Skin epidermis (tissue), 12 donors: ENCODE measurements around the gene KLHL3.

Experiments used
- H3K27ac ChIP-seq, 21 experiments: fragments of 200-600 bp; sonication (generic) in 11 of 21; one replicate each; pipeline ENCODE4 v1.5.0; 2020; ENCODE audit warnings: mild to moderate bottlenecking in 3 of 21, inconsistent platforms in 2 of 21, moderate library complexity in 2 of 21
- H3K4me3 ChIP-seq, 7 experiments: fragments of 200-600 bp; sonication (generic) in 2 of 7; one replicate each; pipeline ENCODE4 v1.5.0; 2020; ENCODE audit warnings: inconsistent platforms in 2 of 7, mild to moderate bottlenecking in 2 of 7, moderate library complexity in 1 of 7

The KLHL3 gene

DNA sequence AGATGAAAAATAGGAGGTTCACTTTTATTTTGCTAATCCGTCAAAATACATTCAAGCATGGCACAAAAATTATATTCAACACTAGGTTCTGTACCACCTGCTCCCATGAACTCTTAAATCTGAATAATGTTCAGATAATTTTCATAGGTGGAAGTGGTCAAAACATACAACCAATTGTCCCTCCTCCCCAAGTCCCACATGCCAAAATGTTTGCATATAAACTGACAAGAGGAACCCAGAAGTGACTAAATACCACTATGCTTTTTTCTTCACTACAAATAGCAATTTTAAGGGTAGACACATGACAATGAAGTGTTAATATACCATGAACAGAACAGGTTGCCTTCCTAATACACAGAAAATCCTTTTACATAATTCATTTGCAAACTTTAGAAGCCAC lies 14.5 kb upstream of the KLHL3 start:
- Histone ChIP-seq H3K4me3 (no peak overlapping the region), H3K27ac (no peak overlapping the region)

DNA sequence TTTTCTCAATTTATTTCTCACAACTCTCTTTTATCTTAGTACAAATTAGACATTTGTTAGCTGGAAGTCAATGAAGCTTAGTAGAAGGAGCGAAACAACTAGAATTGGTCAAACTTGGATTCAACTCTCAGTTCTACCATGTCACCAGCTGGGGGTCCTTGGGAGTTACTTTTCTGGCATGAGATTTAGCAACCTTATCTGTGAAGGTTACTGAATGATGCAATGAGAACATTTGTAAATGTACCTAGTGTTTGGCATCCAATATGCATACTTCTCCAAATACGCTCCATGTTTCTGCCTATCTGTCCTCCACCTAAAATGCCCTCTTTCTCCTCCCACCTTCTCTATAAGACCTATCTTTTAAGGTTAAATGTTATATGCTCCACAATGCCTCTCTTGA lies 12.0 kb upstream of the KLHL3 start:
- no peak overlapping the region for H3K27ac ChIP-seq
- no peak overlapping the region for H3K4me3 ChIP-seq

DNA sequence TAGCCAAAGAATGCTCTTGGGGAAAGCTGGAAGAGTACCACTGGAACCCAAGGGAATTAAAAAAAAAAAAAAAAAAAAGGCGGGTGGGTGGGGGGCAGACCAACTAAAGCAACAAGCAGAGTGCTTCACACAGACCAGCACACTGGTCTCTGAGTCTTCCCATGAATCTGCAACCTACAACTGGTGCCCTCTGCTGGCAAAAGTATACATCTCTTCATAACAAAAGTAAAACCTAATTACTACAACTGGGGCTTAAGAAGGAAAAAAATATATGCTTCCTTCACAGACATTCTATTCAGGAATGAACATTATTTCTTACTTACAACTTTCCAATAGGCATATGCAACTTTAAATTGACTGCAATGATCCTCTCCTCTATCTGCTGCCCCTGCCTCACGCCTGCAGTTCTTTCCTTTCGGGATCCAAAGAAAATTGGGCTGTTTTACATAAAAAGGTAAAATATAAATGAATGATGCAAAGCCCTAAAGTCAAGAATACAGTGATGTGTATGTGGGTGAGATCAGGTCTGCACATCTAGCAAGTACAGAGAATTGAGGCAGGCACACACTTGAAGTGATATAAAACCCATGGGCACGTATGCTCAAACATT lies 7.2 kb upstream of the KLHL3 start:
- H3K27ac ChIP-seq = no peak overlapping the region
- H3K4me3 ChIP-seq = no peak overlapping the region

DNA sequence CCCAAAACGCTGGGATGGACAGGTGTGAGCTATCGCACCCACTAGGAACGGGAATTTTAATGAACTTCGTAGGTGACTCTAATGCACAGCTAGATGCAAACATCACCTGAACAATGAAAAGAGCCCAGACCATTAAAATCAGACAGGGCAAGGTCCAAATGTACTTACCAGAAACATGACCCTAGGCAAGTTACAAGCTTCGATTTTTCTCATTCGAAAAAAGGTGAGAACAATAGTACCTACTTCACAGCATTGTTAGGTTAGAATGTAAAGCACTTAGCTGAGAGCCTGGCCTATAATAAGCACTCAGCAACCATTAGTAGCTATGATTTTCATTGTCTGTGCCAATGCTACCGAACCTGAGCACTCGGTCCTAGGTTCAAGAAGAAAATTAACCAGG lies 5.8 kb upstream of the KLHL3 start:
- Histone ChIP-seq H3K4me3 (no peak overlapping the region), H3K27ac (no peak overlapping the region)

DNA sequence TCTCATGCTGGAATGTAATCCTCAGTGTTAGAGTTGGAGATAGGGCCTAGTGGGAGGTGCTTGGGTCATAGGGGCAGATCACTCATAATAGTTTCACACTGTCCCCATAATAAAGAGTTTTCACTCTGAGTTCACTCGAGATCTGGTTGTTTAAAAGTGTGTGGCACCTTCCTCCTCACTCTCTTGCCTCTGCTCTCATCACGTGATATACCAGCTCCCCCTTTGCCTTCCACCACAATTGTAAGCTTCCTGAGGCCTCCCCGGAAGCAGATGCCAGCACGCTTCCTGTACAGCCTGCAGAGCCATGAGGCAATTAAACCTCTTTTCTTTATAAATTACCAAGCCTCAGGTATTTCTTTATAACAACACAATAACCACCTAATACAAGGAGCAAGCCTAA lies 3.8 kb upstream of the KLHL3 start:
- no peak overlapping the region for H3K4me3 ChIP-seq
- H3K27ac ChIP-seq = no peak overlapping the region

DNA sequence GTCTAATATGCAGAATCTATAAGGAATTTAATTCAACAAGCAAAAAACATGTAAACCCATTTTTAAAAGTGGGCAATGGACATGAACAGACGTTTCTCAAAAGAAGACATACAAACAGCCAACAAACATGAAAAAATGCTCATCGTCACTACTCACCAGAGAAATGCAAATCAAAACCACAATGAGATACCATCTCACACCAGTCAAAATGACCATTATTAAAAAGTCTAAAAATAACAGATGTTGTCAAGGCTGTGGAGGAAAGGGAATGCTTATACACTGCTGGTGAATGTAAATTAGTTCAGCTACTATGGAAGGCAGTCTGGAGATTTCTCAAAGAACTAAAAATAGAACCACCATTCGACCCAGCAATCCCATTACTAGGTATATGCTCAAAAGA lies 3.1 kb upstream of the KLHL3 start:
- Histone ChIP-seq H3K27ac (no peak overlapping the region), H3K4me3 (no peak overlapping the region)

DNA sequence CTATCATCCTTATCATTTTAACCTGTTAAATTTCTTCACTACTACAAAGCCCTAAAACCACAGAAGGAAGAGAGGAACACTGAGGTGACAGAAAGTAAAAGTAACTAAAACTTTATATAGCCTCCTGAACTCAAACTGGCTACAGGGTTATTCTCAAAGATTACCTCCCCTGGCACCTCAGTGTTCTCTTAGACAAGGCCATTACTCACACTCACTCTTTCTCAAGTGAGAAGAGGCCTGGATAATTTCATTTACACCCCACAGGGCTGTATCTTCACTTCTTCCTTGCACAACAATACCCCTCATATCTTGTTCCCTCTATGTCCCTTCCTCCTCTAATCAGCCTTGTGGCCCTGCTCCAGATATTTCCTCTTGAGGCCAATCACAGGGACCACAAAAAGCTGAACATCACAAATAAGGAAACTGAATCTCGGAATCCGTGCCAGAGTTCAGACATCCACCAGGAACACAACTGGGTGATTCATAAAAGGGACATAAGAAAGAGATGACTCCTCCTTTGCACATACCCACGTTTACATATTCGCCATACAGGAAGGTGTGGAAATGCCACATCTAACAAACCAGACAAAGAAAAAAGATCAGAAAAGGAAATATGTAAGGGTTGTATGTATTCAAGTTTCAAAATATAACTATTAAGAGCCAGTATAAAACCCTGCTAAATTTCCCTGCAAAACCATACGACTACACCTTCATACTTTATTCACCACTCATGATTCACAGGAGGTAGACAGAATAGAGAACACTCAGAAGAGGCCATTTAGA lies 1.7 kb upstream of the KLHL3 start:
- H3K27ac ChIP-seq = peak overlapping the region in 4 of 21 experiments; percentile 32 to 87 (median 62)
- no peak overlapping the region for H3K4me3 ChIP-seq

DNA sequence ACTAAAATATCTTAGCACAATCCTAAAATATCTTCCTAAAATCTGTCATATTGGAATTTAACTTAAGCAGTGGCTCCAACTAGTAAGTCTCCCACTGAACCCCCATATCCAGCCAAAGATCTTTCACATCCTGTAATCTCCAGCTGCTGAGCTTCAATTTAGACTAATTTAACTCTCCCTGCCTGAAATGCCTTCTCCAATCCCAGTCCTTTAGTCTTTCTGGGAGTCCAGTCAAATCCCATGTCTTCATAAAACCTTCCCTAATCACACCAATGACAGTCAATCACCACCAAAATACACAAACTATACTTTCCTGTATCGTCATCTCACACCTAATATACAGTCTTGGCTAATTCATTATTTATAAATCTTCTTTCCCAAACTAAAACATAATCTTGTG lies 607 bp upstream of the KLHL3 start:
- H3K4me3 ChIP-seq = no peak overlapping the region
- H3K27ac ChIP-seq = peak overlapping the region in 8 of 21 experiments; percentile 72 to 87 (median 78)

DNA sequence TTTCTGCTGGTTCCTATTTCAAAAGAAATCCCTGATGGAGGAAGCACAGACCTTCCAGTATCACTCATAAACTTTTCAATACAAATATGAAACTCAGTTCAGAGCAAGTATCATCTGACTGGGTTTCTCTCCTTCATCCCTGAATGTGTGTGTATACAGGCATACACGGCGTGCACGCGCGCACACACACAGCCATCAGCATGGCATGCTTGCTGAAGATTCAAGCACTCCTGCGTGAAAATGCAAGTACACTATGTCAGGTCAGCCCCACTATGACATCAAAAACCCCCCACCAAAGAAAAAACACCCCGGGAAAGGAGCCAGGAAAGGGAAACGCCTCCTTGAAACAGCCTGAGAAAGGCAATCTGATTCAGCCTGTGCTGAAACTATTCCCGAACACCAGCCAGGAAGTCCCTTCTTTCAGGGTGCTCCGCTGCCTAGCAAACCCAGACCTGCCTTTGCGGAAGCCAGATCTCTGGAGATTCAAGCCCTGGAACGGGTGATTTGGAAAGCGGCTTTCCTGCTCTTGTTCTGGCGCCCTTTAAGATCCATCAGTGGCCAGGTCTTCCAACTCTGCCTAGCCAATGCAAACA lies 831 bp downstream of the KLHL3 start:
- Histone ChIP-seq H3K4me3 (peak overlapping the region; percentile 5 to 45 (median 33)), H3K27ac (peak overlapping the region in 19 of 21 experiments; percentile 4 to 87 (median 72))

DNA sequence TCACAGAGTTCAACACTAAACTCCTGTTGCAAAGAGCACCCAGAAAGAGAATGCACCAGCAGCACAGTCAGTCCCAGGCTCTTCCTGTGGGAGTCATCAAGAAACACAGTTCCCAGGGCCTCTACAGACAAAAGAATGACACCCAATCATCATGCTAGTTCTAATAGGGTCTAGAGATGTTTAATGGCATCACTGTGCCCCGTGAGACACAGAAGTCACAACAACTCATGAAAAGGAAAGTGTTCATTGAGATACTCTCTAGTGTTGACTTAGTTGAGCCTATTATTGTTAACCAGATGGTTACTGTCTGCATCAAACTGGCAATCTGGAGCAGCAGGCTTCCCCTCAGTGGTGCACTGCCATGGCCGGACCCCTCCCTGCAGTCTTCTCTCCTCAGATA lies 1.6 kb downstream of the KLHL3 start:
- H3K4me3 ChIP-seq = peak overlapping the region in 5 of 7 experiments; percentile 26 to 45 (median 34)
- peak overlapping the region in 10 of 21 experiments; percentile 66 to 87 (median 74) for H3K27ac ChIP-seq

DNA sequence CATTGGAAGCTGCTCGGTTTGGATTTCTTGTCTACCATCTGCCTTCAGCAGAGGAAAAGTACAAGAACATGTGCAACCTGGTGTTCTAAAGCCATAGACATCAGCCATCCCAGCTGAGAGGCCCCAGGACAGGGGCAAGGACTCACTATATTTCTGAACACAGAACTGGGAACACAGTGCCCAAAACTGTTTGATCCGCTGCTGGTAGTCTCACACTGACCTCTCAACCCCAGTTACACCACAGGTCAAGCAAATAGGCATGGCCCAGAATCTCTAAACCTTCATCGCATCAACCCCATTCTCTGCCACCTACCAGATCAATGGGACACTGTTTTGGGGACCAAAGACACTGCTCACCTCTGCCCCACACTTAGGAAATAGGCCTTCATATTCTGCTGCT lies 2.0 kb downstream of the KLHL3 start:
- Histone ChIP-seq H3K27ac (no peak overlapping the region), H3K4me3 (peak overlapping the region in 1 of 7 experiments; percentile 45)

DNA sequence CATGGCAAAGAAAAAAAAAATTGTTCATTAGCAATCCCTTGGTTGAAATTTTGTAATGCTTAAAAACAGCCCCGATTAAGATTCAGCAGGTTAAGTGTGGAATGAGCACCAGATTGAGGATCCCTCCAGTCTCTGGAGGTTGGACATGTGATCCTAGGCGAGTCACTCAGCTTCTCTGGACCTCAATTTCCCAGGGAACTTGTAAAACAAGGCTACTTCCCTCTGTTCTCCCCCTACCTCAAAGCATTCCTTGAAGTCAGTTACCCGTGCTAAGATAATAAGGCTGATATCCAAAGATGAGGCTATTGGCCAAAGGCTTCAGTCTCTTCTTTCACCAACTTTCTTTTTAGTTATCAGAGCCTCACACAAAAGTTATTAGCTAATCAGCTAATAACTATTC lies 2.9 kb downstream of the KLHL3 start:
- no peak overlapping the region for H3K27ac ChIP-seq
- no peak overlapping the region for H3K4me3 ChIP-seq

DNA sequence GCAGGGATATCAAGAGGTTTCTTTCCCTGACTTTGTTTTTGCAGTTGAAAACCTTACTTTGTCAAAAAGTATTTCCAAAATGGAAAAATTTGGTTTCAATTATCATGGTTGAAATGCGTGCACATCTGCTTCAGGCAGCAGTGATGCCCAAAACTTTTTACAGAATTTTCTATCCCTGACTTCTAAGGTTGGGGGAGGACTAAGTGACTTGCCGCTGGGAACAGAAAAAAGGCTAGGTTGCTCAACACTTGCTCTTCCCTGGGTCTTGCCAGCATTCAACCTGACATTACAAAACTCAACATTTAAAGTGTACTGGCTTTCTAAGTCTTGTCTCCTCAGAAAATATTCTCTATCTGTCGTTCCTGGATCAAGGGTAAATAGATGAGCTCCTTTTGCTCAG lies 4.7 kb downstream of the KLHL3 start:
- no peak overlapping the region for H3K4me3 ChIP-seq
- H3K27ac ChIP-seq = peak overlapping the region in 1 of 21 experiments; percentile 46

DNA sequence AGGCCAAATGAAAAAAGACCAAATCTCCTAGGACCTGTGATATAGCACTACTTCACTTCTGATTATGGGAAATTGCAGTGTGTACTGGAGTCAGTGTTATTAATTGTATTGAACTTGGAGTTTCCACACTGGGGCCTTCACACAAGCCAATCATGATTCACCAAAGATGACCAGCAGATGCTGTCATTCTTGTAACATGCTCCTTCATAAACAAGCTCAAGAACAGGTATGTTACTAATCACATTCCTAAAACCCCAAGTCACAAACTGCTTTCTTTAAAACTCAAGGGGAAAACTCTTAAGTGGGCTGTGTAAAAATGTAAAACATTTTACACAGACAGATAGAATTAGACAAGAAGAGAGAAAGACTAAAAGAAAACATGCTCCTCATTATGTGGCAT lies 5.6 kb downstream of the KLHL3 start:
- no peak overlapping the region for H3K4me3 ChIP-seq
- H3K27ac ChIP-seq = peak overlapping the region in 1 of 21 experiments; percentile 59

DNA sequence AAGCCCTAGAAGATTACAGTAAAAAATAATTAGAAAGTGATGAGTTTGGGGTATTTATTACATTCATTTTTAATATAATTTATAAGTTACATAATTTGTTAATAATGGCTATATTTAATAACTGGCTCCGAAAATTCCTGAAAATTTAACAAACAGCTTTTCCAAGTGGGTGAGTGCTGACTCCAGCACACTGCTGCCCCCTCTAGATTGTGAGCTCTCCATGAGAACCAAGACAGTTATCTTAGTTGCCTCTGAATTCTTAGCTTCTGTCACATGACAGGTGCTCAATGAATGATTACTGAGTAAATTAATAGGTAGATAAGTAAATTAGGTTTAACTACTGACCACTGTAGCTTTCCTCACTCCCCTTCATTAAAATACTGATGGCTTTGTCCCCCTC lies 7.8 kb downstream of the KLHL3 start:
- Histone ChIP-seq H3K27ac (no peak overlapping the region), H3K4me3 (no peak overlapping the region)

DNA sequence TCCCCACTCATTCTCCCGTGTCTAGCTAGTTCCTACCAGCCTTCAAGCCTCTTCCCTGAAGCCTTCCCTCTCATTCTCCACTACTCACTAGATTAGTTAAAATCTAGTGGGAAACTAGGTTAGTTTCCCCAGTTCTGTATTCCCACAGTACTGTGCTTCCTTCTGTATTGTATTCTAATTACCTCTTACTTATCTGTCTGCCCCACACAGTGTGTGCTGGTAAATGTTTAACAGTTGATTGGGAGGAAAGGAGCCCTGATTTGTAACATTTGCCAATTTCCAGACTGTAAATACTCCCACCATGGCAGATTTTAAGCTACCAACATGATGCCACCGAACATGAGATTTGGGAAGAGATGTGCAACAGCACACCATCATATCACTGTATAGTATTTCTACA lies 8.3 kb downstream of the KLHL3 start:
- no peak overlapping the region for H3K4me3 ChIP-seq
- H3K27ac ChIP-seq = no peak overlapping the region

DNA sequence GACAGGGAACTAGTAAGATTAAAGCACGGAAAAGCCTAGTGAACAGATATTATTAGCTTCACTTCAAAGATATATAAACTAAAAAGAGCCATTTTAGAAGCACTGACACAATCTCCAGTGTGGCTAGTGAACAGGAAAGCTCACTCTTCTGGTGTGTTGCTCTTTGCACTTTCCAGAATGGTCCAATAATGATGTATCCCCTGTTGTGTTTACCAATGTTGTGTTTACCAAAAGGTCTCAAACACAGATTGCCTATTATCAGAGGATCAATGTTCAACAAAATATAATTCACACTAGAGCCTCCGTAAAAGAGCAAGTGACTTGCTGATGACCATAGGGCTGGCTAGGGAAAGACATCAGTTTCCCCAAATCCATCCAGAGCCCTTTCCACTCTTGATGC lies 11.6 kb downstream of the KLHL3 start:
- Histone ChIP-seq H3K4me3 (no peak overlapping the region), H3K27ac (no peak overlapping the region)

DNA sequence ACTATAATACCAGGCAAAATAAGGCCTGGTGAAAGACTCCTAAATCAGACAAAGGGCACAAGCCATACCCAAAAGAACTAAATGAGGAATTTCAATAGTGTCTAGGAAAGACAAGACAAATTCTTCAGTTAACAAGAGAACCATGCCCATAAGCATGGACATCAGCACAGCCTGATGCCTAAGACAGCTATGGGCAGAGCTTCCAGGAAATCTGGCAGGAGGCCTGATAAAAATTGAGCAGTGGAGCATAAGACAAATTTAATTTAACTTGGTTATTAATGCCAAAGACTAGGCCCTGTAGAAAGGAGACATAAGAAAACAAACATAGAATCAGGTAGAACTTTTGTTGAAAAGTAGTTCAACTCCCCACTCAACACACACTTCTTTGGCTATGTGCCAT lies 17.3 kb downstream of the KLHL3 start:
- H3K4me3 ChIP-seq = no peak overlapping the region
- H3K27ac ChIP-seq = no peak overlapping the region

DNA sequence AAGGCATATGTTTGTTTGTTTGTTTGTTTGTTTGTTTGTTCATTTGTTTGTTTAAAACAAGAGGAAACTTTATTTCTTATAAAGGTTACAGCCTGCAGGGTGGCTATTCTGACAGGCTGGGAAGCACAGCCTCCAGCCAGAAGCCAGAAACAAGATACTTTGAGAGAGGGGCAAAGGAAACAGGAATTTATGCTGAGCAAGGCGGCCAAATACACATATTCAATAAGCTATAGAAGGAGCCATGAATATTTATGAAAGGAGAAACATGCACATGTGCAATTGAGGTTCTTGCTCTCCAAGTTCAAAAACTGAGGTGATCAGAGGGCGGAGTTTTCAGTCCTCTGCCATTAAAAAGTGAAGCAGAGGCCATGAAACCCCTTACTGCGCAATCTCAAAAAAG lies 19.6 kb downstream of the KLHL3 start:
- H3K27ac ChIP-seq = no peak overlapping the region
- H3K4me3 ChIP-seq = no peak overlapping the region

DNA sequence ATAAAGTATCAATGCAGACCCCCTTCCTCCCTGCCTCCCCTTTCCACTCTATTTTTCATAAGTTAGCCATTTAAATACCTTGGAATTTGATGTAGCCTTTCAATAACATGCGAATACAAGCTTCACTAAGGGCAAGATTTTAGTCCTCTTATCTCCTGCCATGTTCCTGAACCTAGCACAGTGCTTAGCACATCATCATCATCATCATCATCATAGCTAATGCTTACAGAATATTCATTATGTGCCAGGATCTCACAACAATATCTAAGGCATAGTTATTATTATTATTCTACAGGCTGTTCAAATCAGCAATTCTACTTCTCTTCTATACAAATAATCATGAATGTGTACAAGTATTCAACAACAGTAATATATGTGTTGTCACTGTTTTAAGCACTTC lies 20.4 kb downstream of the KLHL3 start:
- peak overlapping the region in 1 of 21 experiments; percentile 17 for H3K27ac ChIP-seq
- H3K4me3 ChIP-seq = no peak overlapping the region

DNA sequence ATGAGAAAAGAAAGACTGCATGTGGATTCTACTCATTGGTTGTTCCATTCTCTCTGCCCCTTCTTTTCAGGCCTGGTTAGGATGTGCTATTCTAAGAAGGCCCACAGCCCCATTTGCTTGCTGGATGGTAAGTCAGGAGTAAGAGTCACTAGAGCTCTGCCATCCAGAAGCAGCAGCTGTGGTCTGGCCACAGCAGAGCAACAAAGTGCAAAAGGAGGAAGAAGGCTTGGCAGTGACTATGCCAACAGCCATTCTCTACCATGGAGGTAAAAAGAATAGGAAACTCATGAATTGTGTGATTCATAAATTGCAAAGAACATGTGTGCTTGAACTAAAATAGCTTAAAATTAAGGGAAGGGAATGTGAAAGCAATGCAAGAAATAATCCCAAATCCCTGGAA lies 20.9 kb downstream of the KLHL3 start:
- H3K4me3 ChIP-seq = no peak overlapping the region

More for the DNA sequence above, 20.9 kb downstream of the KLHL3 start:
- peak overlapping the region in 1 of 21 experiments; percentile 17 for H3K27ac ChIP-seq
